ENCODE measurements around the gene MSMP.

MSMP gene

DNA sequence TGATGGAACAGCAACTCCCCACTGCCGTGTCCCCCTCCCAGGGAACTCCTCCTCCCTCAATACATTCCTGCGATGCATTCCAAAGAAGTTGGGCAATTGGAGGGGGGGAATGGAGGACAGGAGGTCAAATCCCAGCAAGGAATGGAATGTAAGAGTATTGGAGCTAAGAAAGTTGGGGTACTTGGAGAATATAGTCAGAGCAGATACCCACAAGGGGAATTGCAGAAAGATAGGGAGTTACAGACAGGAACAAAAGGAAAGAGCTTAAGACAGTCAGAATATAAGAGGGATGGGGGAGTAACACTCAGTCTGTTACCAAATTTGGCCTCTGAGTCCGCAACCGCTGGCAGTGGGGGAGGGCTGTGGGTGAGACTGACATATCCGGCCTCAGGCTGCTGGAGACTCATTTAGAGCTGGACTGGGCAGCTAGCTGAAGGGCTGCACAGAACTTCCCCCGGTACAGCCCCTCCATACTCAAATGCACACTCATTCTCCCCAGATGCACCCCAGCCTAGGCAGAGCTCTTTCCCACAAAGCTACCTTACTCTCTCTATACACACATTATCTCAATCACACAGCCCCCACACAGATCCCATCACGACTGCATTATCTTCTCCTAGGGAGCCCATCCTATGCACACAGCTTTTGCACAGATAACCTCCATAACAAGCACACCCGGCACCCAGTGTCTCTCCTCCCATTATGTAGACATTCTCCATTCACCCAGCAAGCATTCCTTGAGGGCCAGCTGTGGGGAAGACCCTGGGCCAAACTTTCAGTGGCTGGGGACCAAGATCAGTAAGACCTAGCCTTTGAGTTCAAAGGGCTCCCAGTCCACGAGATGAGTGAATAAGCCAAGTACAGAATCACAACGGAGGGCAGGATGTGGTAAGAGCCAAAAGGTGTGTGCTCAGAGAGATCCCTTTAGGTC, 25.8 kb downstream of the MSMP start:
- H3K4me3 ChIP-seq (ENCODE audit: control insufficient read depth, low read depth, low read length): peak overlapping the region; percentile 98
- TF ChIP-seq, protein P1, sequence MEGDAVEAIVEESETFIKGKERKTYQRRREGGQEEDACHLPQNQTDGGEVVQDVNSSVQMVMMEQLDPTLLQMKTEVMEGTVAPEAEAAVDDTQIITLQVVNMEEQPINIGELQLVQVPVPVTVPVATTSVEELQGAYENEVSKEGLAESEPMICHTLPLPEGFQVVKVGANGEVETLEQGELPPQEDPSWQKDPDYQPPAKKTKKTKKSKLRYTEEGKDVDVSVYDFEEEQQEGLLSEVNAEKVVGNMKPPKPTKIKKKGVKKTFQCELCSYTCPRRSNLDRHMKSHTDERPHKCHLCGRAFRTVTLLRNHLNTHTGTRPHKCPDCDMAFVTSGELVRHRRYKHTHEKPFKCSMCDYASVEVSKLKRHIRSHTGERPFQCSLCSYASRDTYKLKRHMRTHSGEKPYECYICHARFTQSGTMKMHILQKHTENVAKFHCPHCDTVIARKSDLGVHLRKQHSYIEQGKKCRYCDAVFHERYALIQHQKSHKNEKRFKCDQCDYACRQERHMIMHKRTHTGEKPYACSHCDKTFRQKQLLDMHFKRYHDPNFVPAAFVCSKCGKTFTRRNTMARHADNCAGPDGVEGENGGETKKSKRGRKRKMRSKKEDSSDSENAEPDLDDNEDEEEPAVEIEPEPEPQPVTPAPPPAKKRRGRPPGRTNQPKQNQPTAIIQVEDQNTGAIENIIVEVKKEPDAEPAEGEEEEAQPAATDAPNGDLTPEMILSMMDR (conservative IDR thresholded peaks at IDR 0.05; ENCODE audit: control insufficient read depth, insufficient read depth, low read depth, low read length): no peak
- peak; percentile 90 for DNase-seq (ENCODE audit: low read depth)

DNA sequence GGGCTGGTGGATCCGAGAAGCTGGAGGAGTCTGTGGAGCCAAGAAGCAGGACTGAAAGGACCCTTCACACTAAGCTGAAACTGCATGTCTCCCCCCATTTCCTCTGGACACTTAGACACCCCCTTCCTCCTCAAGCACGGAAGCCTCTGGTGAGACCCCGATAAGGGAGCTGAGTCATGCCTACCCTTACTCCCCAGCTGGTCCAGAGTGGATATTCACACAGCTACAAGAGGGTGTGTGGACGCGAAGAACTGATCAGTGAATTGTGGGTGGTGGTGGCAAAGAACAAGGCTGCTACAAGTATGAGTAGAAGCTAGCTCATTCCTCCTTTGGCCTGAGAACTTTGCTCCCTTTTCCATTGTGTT, 26.4 kb downstream of the MSMP start:
- no peak for DNase-seq (ENCODE audit: low read depth)
- peak overlapping the region; percentile 98 for H3K4me3 ChIP-seq (ENCODE audit: control insufficient read depth, low read depth, low read length)
- TF ChIP-seq, protein P1 (conservative IDR thresholded peaks at IDR 0.05; ENCODE audit: control insufficient read depth, insufficient read depth, low read depth, low read length): no peak

DNA sequence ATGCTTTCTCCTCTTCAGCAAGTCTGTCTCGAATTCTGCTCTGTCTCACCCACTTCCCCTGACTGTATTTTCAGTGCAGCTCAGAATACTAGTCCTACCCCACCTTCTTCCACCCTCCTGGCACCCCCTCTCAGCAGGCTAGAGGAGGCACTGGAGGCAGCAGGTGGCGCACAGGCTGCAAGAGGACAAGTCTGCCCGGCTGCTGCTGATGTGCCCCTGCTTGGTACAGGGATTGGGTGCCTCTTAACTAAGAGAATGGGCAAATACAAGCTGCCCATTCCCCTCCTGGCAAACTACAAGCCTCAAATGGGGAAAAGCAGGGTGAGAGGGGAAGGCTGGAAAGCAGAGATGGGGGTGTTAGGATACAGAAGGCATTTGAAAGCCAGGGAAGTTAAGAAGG, 27.1 kb downstream of the MSMP start:
- DNase-seq (ENCODE audit: low read depth): peak; percentile 30
- H3K4me3 ChIP-seq (ENCODE audit: control insufficient read depth, low read depth, low read length): peak overlapping the region; percentile 98
- TF ChIP-seq, protein P1 (conservative IDR thresholded peaks at IDR 0.05; ENCODE audit: control insufficient read depth, insufficient read depth, low read depth, low read length): no peak

DNA sequence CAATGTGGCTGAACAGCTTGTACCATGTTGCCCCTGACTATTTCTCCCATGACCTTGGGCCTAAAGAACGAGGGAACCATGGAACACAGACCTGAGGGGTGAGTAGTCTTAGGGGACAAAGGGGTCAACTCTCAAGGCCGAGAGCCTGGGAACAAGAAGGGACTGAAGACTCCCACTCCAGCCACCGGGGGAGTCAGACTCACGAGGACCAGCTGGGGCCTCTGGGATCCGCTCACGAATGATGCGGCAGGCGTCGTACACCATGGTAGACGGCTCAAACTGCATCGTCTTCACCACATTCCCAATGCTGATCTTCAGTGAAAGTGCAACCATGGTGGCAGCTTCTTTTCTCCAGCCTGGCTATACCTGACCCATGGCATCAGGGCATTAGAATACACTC, 28.7 kb downstream of the MSMP start:
- TF ChIP-seq, protein P1 (conservative IDR thresholded peaks at IDR 0.05; ENCODE audit: control insufficient read depth, insufficient read depth, low read depth, low read length): no peak
- H3K4me3 ChIP-seq (ENCODE audit: control insufficient read depth, low read depth, low read length): no peak overlapping the region
- DNase-seq (ENCODE audit: low read depth): no peak

DNA sequence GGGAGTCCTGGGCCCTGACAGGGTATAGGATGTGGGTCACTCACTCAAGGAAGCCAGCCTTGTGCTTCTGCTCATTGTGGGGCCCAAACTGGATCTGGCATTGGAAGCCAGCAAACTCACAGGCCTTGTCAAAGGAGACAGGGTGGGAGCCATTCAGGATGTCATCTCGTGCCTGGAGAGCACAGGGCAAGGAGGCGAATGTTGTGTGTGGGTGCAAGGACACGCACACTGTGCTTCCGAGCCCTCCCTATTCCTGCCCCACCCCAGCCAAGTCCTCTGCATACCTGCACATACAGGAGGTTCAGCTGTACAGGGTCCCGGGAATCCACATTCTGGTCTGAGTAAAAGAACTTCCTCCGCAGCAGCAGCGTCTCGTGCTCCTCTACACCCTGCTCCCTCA, 30.2 kb downstream of the MSMP start:
- DNase-seq (ENCODE audit: low read depth): no peak
- TF ChIP-seq, protein P1 (conservative IDR thresholded peaks at IDR 0.05; ENCODE audit: control insufficient read depth, insufficient read depth, low read depth, low read length): no peak
- H3K4me3 ChIP-seq (ENCODE audit: control insufficient read depth, low read depth, low read length): no peak overlapping the region

DNA sequence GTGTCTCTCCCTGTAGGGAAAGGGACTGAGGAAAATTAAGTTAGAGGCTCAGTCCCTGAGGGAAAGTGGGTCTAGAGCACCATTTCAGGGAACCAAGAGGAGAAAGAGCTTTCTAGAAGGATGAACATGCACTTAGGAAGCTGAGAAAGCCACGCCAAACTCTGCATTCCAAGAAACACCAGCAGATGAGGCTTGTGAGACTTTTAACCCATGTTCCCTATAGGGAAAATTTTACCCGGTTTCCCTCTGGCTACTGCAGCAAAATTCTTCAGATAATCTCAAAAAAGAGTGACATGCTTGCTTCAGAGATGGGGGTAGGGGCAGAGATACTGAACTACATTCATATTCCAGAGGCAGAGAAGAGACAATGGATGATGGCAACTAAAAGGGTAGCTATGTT, 30.6 kb downstream of the MSMP start:
- H3K4me3 ChIP-seq (ENCODE audit: control insufficient read depth, low read depth, low read length): no peak overlapping the region
- TF ChIP-seq, protein P1 (conservative IDR thresholded peaks at IDR 0.05; ENCODE audit: control insufficient read depth, insufficient read depth, low read depth, low read length): no peak
- no peak for DNase-seq (ENCODE audit: low read depth)
